GM23338 (cell line): Measurements from ENCODE around the gene RAB15. TPM values are rescaled to one million over a fixed set of nuclear protein-coding genes. Genes with fewer than 3 reads are reported as not detected.

ENCODE experiments used
- ATAC-seq: fragments of 200-7000 bp; cut with Tn5 transposase; 3 replicates; pipeline ENCODE4 v1.9.1; 2020
- DNase-seq: peaks from one replicate; pipeline ENCODE4 v3.0.0-alpha.2; 2015; ENCODE audit warnings: low spot score
- H2AFZ ChIP-seq: fragments of 200-600 bp; sonication (generic); 2 replicates; pipeline ENCODE4 v1.8.0; 2016; ENCODE audit warnings: antibody characterized with exemption, mild to moderate bottlenecking, moderate library complexity
- H3F3A ChIP-seq: fragments of 200-600 bp; sonication (generic); replicated peaks from 2 replicates; pipeline ENCODE4 v1.8.0; 2017; ENCODE audit warnings: antibody characterized with exemption, mixed run types, low read depth
- H3K27ac ChIP-seq: fragments of 200-600 bp; sonication (generic); 2 replicates; pipeline ENCODE4 v1.6.1; 2016; ENCODE audit warnings: low read depth
- H3K27me3 ChIP-seq: fragments of 200-600 bp; sonication (generic); 2 replicates; pipeline ENCODE4 v1.8.0; 2016; ENCODE audit warnings: mild to moderate bottlenecking, mixed run types, moderate library complexity; ENCODE audit not compliant: insufficient read depth
- H3K36me3 ChIP-seq: fragments of 200-600 bp; sonication (generic); 2 replicates; pipeline ENCODE4 v1.8.0; 2016; ENCODE audit warnings: mild to moderate bottlenecking; ENCODE audit not compliant: insufficient read depth
- H3K4me1 ChIP-seq: fragments of 200-600 bp; sonication (generic); 2 replicates; pipeline ENCODE4 v1.8.0; 2016; ENCODE audit warnings: mild to moderate bottlenecking, moderate library complexity; ENCODE audit not compliant: insufficient read depth
- H3K4me2 ChIP-seq: fragments of 200-600 bp; sonication (generic); 2 replicates; pipeline ENCODE4 v1.7.1; 2017; ENCODE audit warnings: mixed run types
- H3K4me3 ChIP-seq: fragments of 200-600 bp; sonication (generic); 2 replicates; pipeline ENCODE4 v1.6.1; 2016; ENCODE audit warnings: mixed run types
- H3K79me2 ChIP-seq: fragments of 200-600 bp; sonication (generic); replicated peaks from 2 replicates; pipeline ENCODE4 v1.8.0; 2017; ENCODE audit warnings: mild to moderate bottlenecking; ENCODE audit not compliant: insufficient read depth
- H3K9me2 ChIP-seq: fragments of 200-600 bp; sonication (generic); 2 replicates; pipeline ENCODE4 v1.8.0; 2017; ENCODE audit not compliant: insufficient read depth
- H4K20me1 ChIP-seq: fragments of 200-600 bp; sonication (generic); replicated peaks from 2 replicates; pipeline ENCODE4 v1.8.0; 2017; ENCODE audit warnings: mild to moderate bottlenecking; ENCODE audit not compliant: insufficient read depth
- H3K27ac Mint-ChIP-seq: 2 replicates; pipeline ENCODE4 v1.8.0; 2020; ENCODE audit warnings: inconsistent platforms, mild to moderate bottlenecking, moderate library complexity, mixed read lengths
- H3K27me3 Mint-ChIP-seq: 3 replicates; pipeline ENCODE4 v1.8.0; 2022; ENCODE audit warnings: low read depth, mild to moderate bottlenecking, moderate library complexity, mixed read lengths, inconsistent platforms; ENCODE audit not compliant: insufficient read depth, poor library complexity
- H3K36me3 Mint-ChIP-seq: 3 replicates; pipeline ENCODE4 v1.8.0; 2021; ENCODE audit warnings: low read depth, mild to moderate bottlenecking, inconsistent platforms, moderate library complexity, mixed read lengths
- H3K4me1 Mint-ChIP-seq: 3 replicates; pipeline ENCODE4 v1.8.0; 2020; ENCODE audit warnings: mild to moderate bottlenecking, inconsistent platforms, mixed read lengths
- H3K4me3 Mint-ChIP-seq: 3 replicates; pipeline ENCODE4 v1.8.0; 2021; ENCODE audit warnings: moderate library complexity, mild to moderate bottlenecking, inconsistent platforms, mixed read lengths
- H3K9me3 Mint-ChIP-seq: 3 replicates; pipeline ENCODE4 v1.8.0; 2020; ENCODE audit warnings: moderate library complexity, mild to moderate bottlenecking, inconsistent platforms, mixed read lengths
- CREB1 ChIP-seq: fragments of 250-450 bp; sonication (Bioruptor Pico); IDR thresholded peaks from 2 replicates; pipeline ENCODE4 v1.5.0; 2020; ENCODE audit warnings: low read depth, mild to moderate bottlenecking, moderate library complexity
- EZH2 ChIP-seq: fragments of 200-600 bp; sonication (generic); IDR thresholded peaks from one replicate; pipeline ENCODE4 v1.8.0; 2017; ENCODE audit warnings: antibody characterized with exemption, mild to moderate bottlenecking, low read depth; ENCODE audit not compliant: unreplicated experiment
- EZH2phosphoT487 ChIP-seq: fragments of 200-600 bp; sonication (generic); IDR thresholded peaks from one replicate; pipeline ENCODE4 v1.8.1; 2018; ENCODE audit warnings: antibody characterized with exemption; ENCODE audit not compliant: unreplicated experiment
- JUNB ChIP-seq: IDR thresholded peaks from one replicate; pipeline ENCODE4 v1.6.1; 2016; ENCODE audit warnings: antibody characterized with exemption; ENCODE audit not compliant: unreplicated experiment
- NANOG ChIP-seq: IDR thresholded peaks from 2 replicates; pipeline ENCODE4 v1.6.1; 2016; ENCODE audit warnings: antibody characterized with exemption, borderline replicate concordance
- POLR2AphosphoS5 ChIP-seq: IDR thresholded peaks from 2 replicates; pipeline ENCODE4 v1.6.1; 2016; ENCODE audit warnings: antibody characterized with exemption, low read depth
- STAT1 ChIP-seq: IDR thresholded peaks from one replicate; pipeline ENCODE4 v1.6.1; 2016; ENCODE audit warnings: antibody characterized with exemption; ENCODE audit not compliant: unreplicated experiment
- ZNF114 ChIP-seq: fragments of 250-450 bp; sonication (Bioruptor Pico); IDR thresholded peaks from 2 replicates; pipeline ENCODE4 v1.5.0; 2020; ENCODE audit warnings: mild to moderate bottlenecking, moderate library complexity
- ZNF331 ChIP-seq: fragments of 250-450 bp; sonication (Bioruptor Pico); IDR thresholded peaks from 2 replicates; pipeline ENCODE4 v1.5.0; 2020; ENCODE audit warnings: low read depth, mild to moderate bottlenecking, moderate library complexity
- polyA plus RNA-seq: library from polyadenylated mRNA; unstranded; fragments of >200 nt; fragmentation: Nextera tagmentation; extraction: Ambion mirVana; gene quantifications from 2 replicates; pipeline ENCODE4 v1.2.1, GENCODE V29; 2016
- total RNA-seq: library from RNA; depleted of rRNA; stranded (reverse); fragments of >200 nt; shearing (Covaris generic); gene quantifications from 2 replicates; pipeline ENCODE4 v1.2.3, GENCODE V29; 2014
- TF ChIP-seq, protein P1 (sequence below): fragments of 250-450 bp; sonication (Bioruptor Pico); IDR thresholded peaks from 2 replicates; pipeline ENCODE4 v1.5.0; 2020; ENCODE audit warnings: mild to moderate bottlenecking, moderate library complexity
- TF ChIP-seq, protein P2 (sequence below): IDR thresholded peaks from 2 replicates; pipeline ENCODE4 v1.6.1; 2016; ENCODE audit warnings: antibody characterized with exemption
- TF ChIP-seq, protein P3 (sequence below): IDR thresholded peaks from one replicate; pipeline ENCODE4 v1.6.1; 2018; ENCODE audit warnings: antibody characterized with exemption; ENCODE audit not compliant: unreplicated experiment
- TF ChIP-seq, protein P4 (sequence below), 2 experiments: fragments of 200-600 bp in 1 of 2; sonication (generic) in 1 of 2; conservative IDR thresholded peaks; 2 replicates each; pipeline versions ENCODE4 v1.5.1 to v1.6.1; 2016 to 2017; ENCODE audit warnings: antibody characterized with exemption in 2 of 2, low read depth in 2 of 2, mild to moderate bottlenecking in 2 of 2, moderate library complexity in 1 of 2

Gene RAB15
- total and polyA plus RNA-seq, 2 experiments from 2014 or later = 17.4 to 43.3 TPM

DNA sequence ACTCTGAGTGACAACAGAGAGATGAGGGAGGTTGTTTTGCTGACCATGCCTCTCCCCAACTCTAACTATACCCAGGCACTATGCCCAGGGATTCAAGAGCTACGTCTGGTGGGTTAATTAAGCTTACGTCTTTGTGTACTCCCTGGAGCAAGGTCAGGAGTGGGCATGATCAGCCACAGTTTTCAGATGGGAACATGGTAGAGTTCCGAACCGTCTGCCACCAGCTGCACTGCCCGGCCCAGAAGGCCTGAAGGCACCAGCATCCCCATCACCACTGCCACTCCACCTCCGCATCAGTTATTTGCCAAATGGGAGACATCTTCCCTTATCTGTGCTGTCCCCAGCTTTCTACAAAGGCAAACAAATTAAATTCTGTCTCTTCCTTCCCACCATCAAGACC, 18.5 kb downstream of the RAB15 start:
- TF ChIP-seq, protein P1, sequence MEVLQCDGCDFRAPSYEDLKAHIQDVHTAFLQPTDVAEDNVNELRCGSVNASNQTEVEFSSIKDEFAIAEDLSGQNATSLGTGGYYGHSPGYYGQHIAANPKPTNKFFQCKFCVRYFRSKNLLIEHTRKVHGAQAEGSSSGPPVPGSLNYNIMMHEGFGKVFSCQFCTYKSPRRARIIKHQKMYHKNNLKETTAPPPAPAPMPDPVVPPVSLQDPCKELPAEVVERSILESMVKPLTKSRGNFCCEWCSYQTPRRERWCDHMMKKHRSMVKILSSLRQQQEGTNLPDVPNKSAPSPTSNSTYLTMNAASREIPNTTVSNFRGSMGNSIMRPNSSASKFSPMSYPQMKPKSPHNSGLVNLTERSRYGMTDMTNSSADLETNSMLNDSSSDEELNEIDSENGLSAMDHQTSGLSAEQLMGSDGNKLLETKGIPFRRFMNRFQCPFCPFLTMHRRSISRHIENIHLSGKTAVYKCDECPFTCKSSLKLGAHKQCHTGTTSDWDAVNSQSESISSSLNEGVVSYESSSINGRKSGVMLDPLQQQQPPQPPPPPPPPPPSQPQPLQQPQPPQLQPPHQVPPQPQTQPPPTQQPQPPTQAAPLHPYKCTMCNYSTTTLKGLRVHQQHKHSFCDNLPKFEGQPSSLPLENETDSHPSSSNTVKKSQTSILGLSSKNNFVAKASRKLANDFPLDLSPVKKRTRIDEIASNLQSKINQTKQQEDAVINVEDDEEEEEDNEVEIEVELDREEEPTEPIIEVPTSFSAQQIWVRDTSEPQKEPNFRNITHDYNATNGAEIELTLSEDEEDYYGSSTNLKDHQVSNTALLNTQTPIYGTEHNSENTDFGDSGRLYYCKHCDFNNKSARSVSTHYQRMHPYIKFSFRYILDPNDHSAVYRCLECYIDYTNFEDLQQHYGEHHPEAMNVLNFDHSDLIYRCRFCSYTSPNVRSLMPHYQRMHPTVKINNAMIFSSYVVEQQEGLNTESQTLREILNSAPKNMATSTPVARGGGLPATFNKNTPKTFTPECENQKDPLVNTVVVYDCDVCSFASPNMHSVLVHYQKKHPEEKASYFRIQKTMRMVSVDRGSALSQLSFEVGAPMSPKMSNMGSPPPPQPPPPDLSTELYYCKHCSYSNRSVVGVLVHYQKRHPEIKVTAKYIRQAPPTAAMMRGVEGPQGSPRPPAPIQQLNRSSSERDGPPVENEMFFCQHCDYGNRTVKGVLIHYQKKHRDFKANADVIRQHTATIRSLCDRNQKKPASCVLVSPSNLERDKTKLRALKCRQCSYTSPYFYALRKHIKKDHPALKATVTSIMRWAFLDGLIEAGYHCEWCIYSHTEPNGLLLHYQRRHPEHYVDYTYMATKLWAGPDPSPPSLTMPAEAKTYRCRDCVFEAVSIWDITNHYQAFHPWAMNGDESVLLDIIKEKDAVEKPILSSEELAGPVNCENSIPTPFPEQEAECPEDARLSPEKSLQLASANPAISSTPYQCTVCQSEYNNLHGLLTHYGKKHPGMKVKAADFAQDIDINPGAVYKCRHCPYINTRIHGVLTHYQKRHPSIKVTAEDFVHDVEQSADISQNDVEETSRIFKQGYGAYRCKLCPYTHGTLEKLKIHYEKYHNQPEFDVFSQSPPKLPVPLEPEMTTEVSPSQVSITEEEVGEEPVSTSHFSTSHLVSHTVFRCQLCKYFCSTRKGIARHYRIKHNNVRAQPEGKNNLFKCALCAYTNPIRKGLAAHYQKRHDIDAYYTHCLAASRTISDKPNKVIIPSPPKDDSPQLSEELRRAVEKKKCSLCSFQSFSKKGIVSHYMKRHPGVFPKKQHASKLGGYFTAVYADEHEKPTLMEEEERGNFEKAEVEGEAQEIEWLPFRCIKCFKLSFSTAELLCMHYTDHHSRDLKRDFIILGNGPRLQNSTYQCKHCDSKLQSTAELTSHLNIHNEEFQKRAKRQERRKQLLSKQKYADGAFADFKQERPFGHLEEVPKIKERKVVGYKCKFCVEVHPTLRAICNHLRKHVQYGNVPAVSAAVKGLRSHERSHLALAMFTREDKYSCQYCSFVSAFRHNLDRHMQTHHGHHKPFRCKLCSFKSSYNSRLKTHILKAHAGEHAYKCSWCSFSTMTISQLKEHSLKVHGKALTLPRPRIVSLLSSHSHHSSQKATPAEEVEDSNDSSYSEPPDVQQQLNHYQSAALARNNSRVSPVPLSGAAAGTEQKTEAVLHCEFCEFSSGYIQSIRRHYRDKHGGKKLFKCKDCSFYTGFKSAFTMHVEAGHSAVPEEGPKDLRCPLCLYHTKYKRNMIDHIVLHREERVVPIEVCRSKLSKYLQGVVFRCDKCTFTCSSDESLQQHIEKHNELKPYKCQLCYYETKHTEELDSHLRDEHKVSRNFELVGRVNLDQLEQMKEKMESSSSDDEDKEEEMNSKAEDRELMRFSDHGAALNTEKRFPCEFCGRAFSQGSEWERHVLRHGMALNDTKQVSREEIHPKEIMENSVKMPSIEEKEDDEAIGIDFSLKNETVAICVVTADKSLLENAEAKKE (CRISPR knock-in tag) = no peak
- TF ChIP-seq ZNF331 (no peak), CREB1 (CRISPR knock-in tag) (no peak), STAT1 (no peak), EZH2phosphoT487 (no peak), ZNF114 (CRISPR knock-in tag) (no peak), POLR2AphosphoS5 (no peak), NANOG (no peak), EZH2 (no peak), JUNB (no peak)
- TF ChIP-seq, protein P2, sequence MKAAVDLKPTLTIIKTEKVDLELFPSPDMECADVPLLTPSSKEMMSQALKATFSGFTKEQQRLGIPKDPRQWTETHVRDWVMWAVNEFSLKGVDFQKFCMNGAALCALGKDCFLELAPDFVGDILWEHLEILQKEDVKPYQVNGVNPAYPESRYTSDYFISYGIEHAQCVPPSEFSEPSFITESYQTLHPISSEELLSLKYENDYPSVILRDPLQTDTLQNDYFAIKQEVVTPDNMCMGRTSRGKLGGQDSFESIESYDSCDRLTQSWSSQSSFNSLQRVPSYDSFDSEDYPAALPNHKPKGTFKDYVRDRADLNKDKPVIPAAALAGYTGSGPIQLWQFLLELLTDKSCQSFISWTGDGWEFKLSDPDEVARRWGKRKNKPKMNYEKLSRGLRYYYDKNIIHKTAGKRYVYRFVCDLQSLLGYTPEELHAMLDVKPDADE = no peak
- TF ChIP-seq, protein P3, sequence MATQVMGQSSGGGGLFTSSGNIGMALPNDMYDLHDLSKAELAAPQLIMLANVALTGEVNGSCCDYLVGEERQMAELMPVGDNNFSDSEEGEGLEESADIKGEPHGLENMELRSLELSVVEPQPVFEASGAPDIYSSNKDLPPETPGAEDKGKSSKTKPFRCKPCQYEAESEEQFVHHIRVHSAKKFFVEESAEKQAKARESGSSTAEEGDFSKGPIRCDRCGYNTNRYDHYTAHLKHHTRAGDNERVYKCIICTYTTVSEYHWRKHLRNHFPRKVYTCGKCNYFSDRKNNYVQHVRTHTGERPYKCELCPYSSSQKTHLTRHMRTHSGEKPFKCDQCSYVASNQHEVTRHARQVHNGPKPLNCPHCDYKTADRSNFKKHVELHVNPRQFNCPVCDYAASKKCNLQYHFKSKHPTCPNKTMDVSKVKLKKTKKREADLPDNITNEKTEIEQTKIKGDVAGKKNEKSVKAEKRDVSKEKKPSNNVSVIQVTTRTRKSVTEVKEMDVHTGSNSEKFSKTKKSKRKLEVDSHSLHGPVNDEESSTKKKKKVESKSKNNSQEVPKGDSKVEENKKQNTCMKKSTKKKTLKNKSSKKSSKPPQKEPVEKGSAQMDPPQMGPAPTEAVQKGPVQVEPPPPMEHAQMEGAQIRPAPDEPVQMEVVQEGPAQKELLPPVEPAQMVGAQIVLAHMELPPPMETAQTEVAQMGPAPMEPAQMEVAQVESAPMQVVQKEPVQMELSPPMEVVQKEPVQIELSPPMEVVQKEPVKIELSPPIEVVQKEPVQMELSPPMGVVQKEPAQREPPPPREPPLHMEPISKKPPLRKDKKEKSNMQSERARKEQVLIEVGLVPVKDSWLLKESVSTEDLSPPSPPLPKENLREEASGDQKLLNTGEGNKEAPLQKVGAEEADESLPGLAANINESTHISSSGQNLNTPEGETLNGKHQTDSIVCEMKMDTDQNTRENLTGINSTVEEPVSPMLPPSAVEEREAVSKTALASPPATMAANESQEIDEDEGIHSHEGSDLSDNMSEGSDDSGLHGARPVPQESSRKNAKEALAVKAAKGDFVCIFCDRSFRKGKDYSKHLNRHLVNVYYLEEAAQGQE = no peak
- TF ChIP-seq, protein P4, sequence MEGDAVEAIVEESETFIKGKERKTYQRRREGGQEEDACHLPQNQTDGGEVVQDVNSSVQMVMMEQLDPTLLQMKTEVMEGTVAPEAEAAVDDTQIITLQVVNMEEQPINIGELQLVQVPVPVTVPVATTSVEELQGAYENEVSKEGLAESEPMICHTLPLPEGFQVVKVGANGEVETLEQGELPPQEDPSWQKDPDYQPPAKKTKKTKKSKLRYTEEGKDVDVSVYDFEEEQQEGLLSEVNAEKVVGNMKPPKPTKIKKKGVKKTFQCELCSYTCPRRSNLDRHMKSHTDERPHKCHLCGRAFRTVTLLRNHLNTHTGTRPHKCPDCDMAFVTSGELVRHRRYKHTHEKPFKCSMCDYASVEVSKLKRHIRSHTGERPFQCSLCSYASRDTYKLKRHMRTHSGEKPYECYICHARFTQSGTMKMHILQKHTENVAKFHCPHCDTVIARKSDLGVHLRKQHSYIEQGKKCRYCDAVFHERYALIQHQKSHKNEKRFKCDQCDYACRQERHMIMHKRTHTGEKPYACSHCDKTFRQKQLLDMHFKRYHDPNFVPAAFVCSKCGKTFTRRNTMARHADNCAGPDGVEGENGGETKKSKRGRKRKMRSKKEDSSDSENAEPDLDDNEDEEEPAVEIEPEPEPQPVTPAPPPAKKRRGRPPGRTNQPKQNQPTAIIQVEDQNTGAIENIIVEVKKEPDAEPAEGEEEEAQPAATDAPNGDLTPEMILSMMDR (conservative IDR thresholded peaks at IDR 0.05; ENCODE audit: low read depth in 2 of 2) = no peak
- H3K36me3 ChIP-seq = peaks cover 5% of the 10 kb centered on the region; the same call in 1 of the 2 replicates
- ATAC-seq (no peak), DNase-seq (no peak)
- peaks cover 40% of the 10 kb centered on the region for H3K4me1 Mint-ChIP-seq
- no peak overlapping the region for H2AFZ ChIP-seq
- H3K4me3 ChIP-seq = no peak overlapping the region
- no peak overlapping the region for H3K27ac ChIP-seq
- no peak overlapping the region for H3K4me2 ChIP-seq
- peaks cover 32% of the 10 kb centered on the region for H3K36me3 Mint-ChIP-seq
- H3K9me3 Mint-ChIP-seq = no peaks in the 10 kb centered on the region; the same call in 2 of the 3 replicates
- no peaks in the 10 kb centered on the region for H3K27me3 ChIP-seq
- peaks cover 10% of the 10 kb centered on the region for H3F3A ChIP-seq
- peaks cover 1% of the 10 kb centered on the region for H3K27me3 Mint-ChIP-seq
- H4K20me1 ChIP-seq = no peaks in the 10 kb centered on the region; the same call in 1 of the 2 replicates
- H3K4me1 ChIP-seq = peaks cover 28% of the 10 kb centered on the region
- H3K9me2 ChIP-seq = no peaks in the 10 kb centered on the region
- H3K79me2 ChIP-seq = no peaks in the 10 kb centered on the region; the same call in 1 of the 2 replicates
- no peak overlapping the region for H3K4me3 Mint-ChIP-seq
- no peak overlapping the region for H3K27ac Mint-ChIP-seq
